GM23248 (cell line): ENCODE measurements around the gene FSTL3. TPM values are rescaled to one million over a fixed set of nuclear protein-coding genes. Genes with fewer than 3 reads are reported as not detected.
A peak's percentile ranks its signal among the peaks of the same experiment; 100 is the strongest.

Experiments used
- DNase-seq: peaks from one replicate; pipeline ENCODE4 v3.0.0-alpha.2; 2015
- H2AFZ ChIP-seq: fragments of 200-600 bp; sonication (generic); 2 replicates; pipeline ENCODE4 v1.6.1; 2016; ENCODE audit warnings: antibody characterized with exemption
- H3F3A ChIP-seq: fragments of 200-600 bp; sonication (generic); 2 replicates; pipeline ENCODE4 v1.6.1; 2016; ENCODE audit warnings: mild to moderate bottlenecking, antibody characterized with exemption, mixed run types; ENCODE audit not compliant: insufficient read depth
- H3K27ac ChIP-seq: fragments of 200-600 bp; sonication (generic); 2 replicates; pipeline ENCODE4 v1.5.1; 2016; ENCODE audit warnings: mild to moderate bottlenecking
- H3K27me3 ChIP-seq: fragments of 200-600 bp; sonication (generic); replicated peaks from 2 replicates; pipeline ENCODE4 v1.6.1; 2016; ENCODE audit warnings: mild to moderate bottlenecking; ENCODE audit not compliant: insufficient read depth
- H3K36me3 ChIP-seq: fragments of 200-600 bp; sonication (generic); 2 replicates; pipeline ENCODE4 v1.6.1; 2016; ENCODE audit warnings: low read depth, mild to moderate bottlenecking
- H3K4me1 ChIP-seq: fragments of 200-600 bp; sonication (generic); 2 replicates; pipeline ENCODE4 v1.6.1; 2016; ENCODE audit warnings: mild to moderate bottlenecking; ENCODE audit not compliant: insufficient read depth
- H3K4me2 ChIP-seq: fragments of 200-600 bp; sonication (generic); one replicate; pipeline ENCODE4 v1.6.1; 2016; ENCODE audit warnings: mild to moderate bottlenecking; ENCODE audit not compliant: unreplicated experiment
- H3K4me3 ChIP-seq: fragments of 200-600 bp; sonication (generic); 2 replicates; pipeline ENCODE4 v1.5.1; 2016; ENCODE audit warnings: mild to moderate bottlenecking
- H3K79me2 ChIP-seq: fragments of 200-600 bp; sonication (generic); 2 replicates; pipeline ENCODE4 v1.6.1; 2016; ENCODE audit warnings: mild to moderate bottlenecking; ENCODE audit not compliant: insufficient read depth
- H3K9ac ChIP-seq: fragments of 200-600 bp; sonication (generic); 2 replicates; pipeline ENCODE4 v1.6.1; 2016; ENCODE audit warnings: mild to moderate bottlenecking
- H3K9me2 ChIP-seq: fragments of 200-600 bp; sonication (generic); 2 replicates; pipeline ENCODE4 v1.6.1; 2016; ENCODE audit warnings: mixed run types, mild to moderate bottlenecking, moderate library complexity; ENCODE audit not compliant: insufficient read depth
- H3K9me3 ChIP-seq: fragments of 200-600 bp; sonication (generic); one replicate; pipeline ENCODE4 v1.6.1; 2017; ENCODE audit warnings: low read depth
- H4K20me1 ChIP-seq: fragments of 200-600 bp; sonication (generic); 2 replicates; pipeline ENCODE4 v1.6.0; 2016; ENCODE audit not compliant: insufficient read depth
- EZH2 ChIP-seq: fragments of 200-600 bp; sonication (generic); IDR thresholded peaks from 2 replicates; pipeline ENCODE4 v1.6.1; 2018; ENCODE audit warnings: antibody characterized with exemption, mild to moderate bottlenecking; ENCODE audit not compliant: insufficient read depth, poor library complexity, severe bottlenecking
- EZH2phosphoT487 ChIP-seq: fragments of 200-600 bp; sonication (generic); IDR thresholded peaks from 2 replicates; pipeline ENCODE4 v1.6.1; 2018; ENCODE audit warnings: antibody characterized with exemption, moderate library complexity, mild to moderate bottlenecking, low read depth; ENCODE audit not compliant: insufficient read depth
- WGBS, 2 experiments: methylation state at CpG; one replicate each; pipeline ENCODE4 v1.1.6; 2015 to 2017; ENCODE audit warnings: low lambda C conversion rate in 2 of 2, low coverage in 1 of 2; ENCODE audit errors: missing lambda C conversion rate in 2 of 2; 5-methylcytosine and 5-hydroxymethylcytosine counted together
- in situ Hi-C: fragments of 300-500 bp; cut with MboI; formaldehyde crosslinking; loops from 2 replicates; pipeline ENCODE4 v1.15.0; 2020
- polyA plus RNA-seq: library from polyadenylated mRNA; unstranded; fragments of >200 nt; fragmentation: Nextera tagmentation; extraction: Ambion mirVana; gene quantifications from 2 replicates; pipeline ENCODE4 v1.2.1, GENCODE V29; 2016
- total RNA-seq: library from RNA; depleted of rRNA; stranded (reverse); fragments of >200 nt; shearing (Covaris generic); gene quantifications from 2 replicates; pipeline ENCODE4 v1.2.3, GENCODE V29; 2014

The FSTL3 gene
- total and polyA plus RNA-seq, 2 experiments from 2014 or later = 41.4 to 100 TPM

GRCh38 chr19:678791-679388 lies 2.7 kb downstream of the FSTL3 start:
- WGBS, 2 experiments = 77 to 80% methylated on average over 15 to 16 of the region's 16 CpGs
- Histone ChIP-seq H4K20me1 (no peaks in the 10 kb centered on the region), H3K4me1 (peaks cover 5% of the 10 kb centered on the region; the same call in 1 of the 2 replicates), H3K9me2 (no peaks in the 10 kb centered on the region), H3K9ac (peak overlapping the region; percentile 92), H3F3A (no peaks in the 10 kb centered on the region; the same call in 1 of the 2 replicates), H3K4me3 (peak overlapping the region; percentile 75), H3K9me3 (no peaks in the 10 kb centered on the region), H3K27me3 (no peaks in the 10 kb centered on the region), H3K36me3 (no peaks in the 10 kb centered on the region), H2AFZ (no peak overlapping the region), H3K79me2 (peaks cover 19% of the 10 kb centered on the region; the same call in 1 of the 2 replicates), H3K27ac (peak overlapping the region; percentile 83; the same call in 1 of the 2 replicates), H3K4me2 (peak overlapping the region; percentile 64)
- TF ChIP-seq EZH2phosphoT487 = no peak
- no peak for TF ChIP-seq EZH2
- no peak for DNase-seq
- in situ Hi-C loops = no loop called here

DNA sequence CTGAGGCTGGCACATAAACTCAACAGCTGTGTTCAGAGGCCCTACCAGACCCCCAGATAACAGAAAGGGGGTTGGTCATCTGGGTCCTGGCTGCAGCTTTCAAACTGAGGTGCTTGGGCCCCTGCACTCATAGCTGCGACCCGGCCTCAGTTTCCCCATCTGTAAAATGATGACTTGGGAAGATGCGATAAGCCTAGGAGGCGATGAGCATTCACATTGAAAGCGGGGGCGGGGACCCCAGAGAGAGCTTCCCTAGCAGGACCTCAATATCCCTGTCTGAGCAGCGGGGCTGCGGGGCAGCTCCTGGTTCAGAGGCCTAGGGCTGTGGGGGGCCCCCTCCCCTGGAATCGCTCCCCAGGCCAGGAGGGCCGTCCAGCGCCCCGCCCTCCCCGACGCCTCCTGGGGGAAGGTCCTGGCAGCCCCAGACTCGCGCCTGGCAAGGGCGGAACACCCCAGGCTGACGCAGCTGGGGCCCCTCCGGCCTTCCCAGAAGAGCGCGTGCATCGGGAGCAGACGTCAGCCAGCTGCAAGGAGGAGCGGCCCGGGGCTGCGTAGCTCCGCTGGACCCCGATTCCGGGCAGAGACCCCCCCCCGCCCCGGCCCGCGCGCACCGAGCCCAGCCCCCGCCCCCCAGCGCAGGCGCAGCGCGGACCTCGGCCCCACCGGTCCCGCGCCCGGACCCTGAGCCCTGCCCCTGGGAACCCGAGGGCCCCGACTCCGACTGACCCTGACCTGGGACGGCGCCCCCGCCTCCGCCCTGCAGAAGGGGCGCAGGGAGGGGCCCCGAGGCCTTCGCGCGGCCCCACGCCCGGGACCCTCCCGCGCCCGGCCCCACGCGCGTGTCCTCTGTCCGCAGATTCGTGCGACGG lies 3.5 kb downstream of the FSTL3 start:
- TF ChIP-seq EZH2 = no peak
- no peak for TF ChIP-seq EZH2phosphoT487
- H3K9ac ChIP-seq = peak overlapping the region; percentile 92
- H3K36me3 ChIP-seq = no peaks in the 10 kb centered on the region
- in situ Hi-C loops = no loop called here
- H2AFZ ChIP-seq = no peak overlapping the region
- H3K9me2 ChIP-seq = no peaks in the 10 kb centered on the region
- H3K4me3 ChIP-seq = peak overlapping the region; percentile 75
- H3K9me3 ChIP-seq = no peaks in the 10 kb centered on the region
- no peaks in the 10 kb centered on the region; the same call in 1 of the 2 replicates for H3F3A ChIP-seq
- no peaks in the 10 kb centered on the region for H3K27me3 ChIP-seq
- DNase-seq = peak; percentile 90
- H3K4me1 ChIP-seq = peaks cover 5% of the 10 kb centered on the region; the same call in 1 of the 2 replicates
- WGBS, 2 experiments = 5 to 13% methylated on average over 17 to 38 of the region's 69 CpGs
- H3K79me2 ChIP-seq = peaks cover 19% of the 10 kb centered on the region; the same call in 1 of the 2 replicates
- H3K4me2 ChIP-seq = peak overlapping the region; percentile 64
- no peaks in the 10 kb centered on the region for H4K20me1 ChIP-seq
- peak overlapping the region; percentile 83 for H3K27ac ChIP-seq

DNA sequence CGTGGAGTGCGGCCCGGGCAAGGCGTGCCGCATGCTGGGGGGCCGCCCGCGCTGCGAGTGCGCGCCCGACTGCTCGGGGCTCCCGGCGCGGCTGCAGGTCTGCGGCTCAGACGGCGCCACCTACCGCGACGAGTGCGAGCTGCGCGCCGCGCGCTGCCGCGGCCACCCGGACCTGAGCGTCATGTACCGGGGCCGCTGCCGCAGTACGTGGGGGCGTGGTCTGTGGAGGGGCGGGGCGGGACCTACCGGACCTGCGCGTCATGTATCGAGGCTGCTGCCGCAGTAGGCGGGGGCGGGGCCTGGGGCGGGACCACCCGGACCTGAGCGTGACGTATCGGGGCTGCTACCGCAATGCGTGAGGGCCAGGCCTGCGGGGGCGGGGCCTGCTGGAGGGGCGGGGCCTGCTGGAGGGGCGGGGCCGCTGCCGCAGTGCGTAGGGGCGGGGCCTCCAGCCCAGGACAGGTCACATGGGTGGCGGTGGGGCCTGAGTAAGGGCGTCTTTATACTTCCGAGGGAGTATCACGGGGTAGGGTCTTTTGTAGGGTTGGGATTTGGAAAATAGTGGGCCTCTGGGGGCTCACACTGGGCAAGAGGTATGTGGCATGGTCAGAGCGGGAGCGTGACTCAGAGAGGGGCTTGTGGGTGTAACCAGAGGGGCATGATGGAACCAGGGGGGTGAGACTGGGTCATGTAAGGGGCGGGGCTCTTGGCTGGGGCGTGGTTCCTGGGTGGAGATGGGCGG lies 4.3 kb downstream of the FSTL3 start:
- TF ChIP-seq EZH2phosphoT487 (no peak), EZH2 (no peak)
- DNase-seq = peak; percentile 99
- Histone ChIP-seq H3K36me3 (no peaks in the 10 kb centered on the region), H3K9ac (peak overlapping the region; percentile 92), H3K9me2 (no peaks in the 10 kb centered on the region), H3F3A (no peaks in the 10 kb centered on the region; the same call in 1 of the 2 replicates), H3K4me3 (peak overlapping the region; percentile 75), H3K4me2 (peak overlapping the region; percentile 61), H3K27me3 (no peaks in the 10 kb centered on the region), H3K79me2 (peaks cover 19% of the 10 kb centered on the region; the same call in 1 of the 2 replicates), H2AFZ (peak overlapping the region; percentile 74), H3K27ac (peak overlapping the region; percentile 83), H4K20me1 (no peaks in the 10 kb centered on the region), H3K9me3 (no peaks in the 10 kb centered on the region), H3K4me1 (peaks cover 5% of the 10 kb centered on the region; the same call in 1 of the 2 replicates)
- WGBS, 2 experiments = 1% methylated on average over 38 to 44 of the region's 70 CpGs
- in situ Hi-C loops = no loop called here
